Stimulated activated CD4-positive, alpha-beta T cell treated with anti-CD3 and anti-CD28 coated beads, Interleukin-4, amount 100 ng/mL, for 4 hours (primary cell): ENCODE data around the gene TLX2.

Experiments
- DNase-seq, 2 experiments: peaks; one replicate each; pipeline ENCODE4 v3.0.0-alpha.2; 2020

Gene TLX2

DNA sequence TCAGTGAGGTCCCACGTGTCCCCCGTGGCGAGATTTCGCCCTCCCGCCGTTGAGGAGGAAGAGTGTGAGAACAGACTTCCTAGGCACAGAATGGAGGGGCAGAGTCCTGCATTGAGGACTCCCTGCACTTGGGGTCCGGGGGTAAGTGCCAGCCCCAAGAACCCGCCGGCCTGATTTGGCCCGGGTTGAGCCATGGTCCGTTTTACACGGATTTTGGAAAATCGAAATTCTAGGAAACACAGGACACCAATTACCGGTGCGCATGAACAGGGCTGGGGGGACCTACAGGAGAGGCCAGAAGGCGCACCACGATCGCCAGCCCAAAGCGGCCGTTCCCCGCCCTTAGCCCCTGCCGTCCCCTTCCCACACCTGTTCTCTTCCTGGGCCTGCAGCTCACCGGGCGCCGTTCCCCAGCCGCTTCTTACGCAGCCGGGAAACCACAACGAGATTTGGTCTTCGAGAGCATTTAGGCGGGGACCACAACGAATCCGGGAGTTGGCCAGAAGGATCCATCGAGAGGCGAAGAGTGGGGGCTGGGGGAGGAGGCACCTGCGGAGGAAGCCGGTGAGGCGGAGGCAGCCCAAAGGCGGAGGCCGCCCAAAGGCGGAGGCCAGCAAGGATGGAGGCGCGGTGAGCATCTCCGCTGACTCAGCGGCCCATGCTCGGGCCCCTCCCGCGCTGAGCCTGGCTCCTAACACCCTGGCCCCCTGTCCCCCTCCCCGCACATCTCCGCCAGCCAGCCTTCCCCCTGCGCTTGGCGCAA, 464 bp upstream of the TLX2 start:
- peak; percentile 24 to 25 for DNase-seq

DNA sequence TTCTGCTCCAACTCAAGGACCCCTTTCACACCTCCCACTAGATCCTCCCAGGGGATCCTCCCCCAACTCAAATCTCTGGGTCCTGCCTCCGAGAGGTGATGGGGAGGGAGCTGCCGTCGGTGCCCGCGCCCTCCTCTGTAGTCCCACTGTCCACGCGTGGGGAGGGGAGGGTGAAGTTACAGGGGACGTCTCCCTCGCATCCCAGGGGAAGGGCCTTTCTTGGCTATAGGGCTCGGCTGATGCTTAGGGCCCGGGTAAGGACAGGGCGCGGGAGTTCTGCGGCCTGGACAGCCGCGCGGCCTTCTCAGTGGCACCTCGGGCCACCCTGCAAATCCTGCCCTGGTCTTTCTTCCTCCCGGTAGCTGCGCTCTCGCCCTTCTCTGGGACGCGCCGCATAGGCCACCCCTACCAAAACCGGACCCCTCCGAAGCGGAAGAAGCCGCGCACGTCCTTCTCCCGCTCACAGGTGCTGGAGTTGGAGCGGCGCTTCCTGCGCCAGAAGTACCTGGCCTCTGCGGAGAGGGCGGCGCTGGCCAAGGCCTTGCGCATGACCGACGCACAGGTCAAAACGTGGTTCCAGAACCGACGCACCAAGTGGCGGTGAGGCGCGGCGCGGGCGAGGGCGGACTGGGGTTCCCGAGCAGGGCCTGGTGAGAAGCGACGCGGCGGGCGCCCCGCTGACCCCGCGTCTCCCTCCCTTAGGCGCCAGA, 1.2 kb downstream of the TLX2 start:
- no peak for DNase-seq

DNA sequence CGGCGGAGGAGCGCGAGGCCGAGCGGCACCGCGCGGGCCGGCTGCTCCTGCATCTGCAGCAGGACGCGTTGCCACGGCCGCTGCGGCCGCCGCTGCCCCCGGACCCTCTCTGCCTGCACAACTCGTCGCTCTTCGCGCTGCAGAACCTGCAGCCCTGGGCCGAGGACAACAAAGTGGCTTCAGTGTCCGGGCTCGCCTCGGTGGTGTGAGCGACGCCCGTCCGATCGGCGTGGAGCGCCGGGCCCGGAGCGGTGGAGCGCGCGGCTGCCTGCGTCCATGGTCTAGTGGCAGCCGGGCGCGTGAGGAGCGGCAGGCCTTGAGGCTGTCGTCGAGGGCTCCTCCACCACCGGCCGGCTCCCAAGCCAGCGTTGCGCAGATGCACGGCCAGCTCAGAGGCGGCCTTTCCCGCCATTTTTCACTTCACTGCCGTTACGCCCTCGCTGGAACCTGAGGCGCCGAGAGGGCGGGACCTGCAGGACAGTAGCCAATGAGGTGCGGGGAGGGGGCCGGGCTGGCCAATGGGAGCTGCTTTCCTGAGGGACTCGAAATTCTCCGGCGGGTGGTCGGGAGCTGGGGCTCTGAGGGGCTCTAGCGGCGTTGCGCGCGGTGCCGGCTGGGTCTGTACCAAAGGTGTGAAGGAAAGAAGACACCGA, 1.9 kb downstream of the TLX2 start:
- peak; percentile 77 to 79 for DNase-seq

DNA sequence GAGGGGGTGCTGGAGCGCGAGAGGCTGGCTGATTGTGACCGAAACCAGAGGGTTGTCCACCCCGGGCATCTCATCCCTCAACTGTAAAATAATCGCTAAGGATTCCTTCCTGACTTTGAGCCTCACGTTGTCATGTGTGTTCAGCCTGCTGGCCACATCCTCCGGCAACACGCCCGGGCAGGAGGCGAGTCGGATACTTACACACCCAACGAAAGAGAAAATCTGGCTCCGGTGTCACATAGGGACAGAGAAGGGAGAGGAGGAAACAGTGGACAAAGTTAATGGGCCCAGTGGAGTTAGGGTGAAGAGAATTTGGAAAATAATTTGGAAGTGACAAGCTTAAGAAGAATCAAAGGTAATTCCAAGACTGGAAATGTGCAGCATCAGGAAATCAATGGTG, 2.4 kb downstream of the TLX2 start:
- DNase-seq, result no peak

DNA sequence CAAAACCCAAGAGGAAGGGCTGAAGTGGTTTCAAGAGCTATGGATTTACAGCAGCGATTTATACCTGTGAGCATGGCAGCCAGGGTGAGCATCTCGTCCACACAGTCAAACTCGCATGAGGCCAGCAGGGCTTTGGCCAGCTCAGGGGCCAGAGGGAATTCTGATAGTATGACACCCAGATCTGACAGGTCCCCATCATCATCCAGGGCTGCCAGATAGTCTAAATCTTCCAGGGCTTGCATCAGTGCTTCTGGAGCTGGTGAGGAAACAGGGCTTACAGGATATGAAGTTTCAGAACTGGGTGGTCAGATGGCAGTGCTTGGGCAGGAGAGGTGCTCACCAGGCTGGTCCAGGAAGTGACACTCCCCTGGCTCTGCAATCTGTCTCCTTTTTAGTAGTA, 8.3 kb downstream of the TLX2 start:
- no peak for DNase-seq

DNA sequence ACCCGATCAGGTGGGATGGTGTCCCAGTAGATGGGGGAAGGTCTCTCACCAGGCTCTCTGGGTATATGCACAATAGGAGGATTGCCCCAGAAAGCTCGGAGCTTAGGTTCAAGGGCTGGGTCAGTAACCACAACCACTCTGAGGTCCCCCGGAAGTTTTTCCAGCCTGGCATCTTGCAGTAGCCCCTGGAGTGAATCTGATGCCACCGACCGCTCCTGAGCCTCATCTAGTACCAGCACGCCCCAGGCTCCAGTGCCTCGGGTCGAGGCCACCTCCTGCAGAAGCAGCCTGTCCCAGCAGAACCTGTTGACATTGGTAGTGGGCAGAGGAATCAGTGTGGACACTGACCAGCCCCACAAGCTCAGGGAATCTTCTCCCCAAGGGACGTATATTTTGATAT, 9.8 kb downstream of the TLX2 start:
- DNase-seq, result no peak

DNA sequence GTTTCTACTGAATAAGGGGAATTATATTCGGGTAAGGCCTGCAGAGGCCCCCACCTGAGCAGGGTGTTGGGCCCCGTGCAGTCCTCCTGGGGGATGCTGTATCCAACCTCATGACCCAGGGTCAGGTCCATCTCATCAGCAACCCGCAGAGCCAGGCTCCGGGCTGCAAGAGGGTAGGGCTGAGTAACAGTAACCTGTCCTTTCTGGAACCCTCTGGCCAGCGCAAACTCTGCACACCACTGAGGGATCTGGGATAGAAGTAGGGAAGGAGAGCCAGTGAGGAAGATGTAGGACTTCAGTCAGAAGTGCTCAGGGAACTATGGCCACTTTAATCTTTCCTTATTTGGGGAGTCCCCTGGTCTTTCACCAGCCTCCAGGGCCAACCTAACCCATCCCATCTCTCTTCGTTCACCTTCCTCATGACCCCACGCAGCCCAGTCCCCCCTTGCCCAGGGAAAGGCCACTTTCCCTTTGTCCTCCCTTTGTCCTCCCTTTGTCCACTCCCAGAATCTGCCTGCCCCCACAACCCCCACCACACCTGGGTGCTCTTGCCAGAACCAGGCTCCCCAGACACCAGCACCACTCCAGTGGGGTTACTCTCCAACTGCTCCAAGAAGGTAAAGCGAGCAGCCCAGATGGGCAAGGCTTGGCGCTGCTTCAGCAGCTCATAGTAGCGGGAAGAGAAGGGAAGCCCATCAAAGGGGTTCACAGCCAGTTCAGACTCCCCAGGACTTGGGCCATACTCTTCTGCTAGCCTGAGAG, 10.9 kb downstream of the TLX2 start:
- DNase-seq, result no peak

DNA sequence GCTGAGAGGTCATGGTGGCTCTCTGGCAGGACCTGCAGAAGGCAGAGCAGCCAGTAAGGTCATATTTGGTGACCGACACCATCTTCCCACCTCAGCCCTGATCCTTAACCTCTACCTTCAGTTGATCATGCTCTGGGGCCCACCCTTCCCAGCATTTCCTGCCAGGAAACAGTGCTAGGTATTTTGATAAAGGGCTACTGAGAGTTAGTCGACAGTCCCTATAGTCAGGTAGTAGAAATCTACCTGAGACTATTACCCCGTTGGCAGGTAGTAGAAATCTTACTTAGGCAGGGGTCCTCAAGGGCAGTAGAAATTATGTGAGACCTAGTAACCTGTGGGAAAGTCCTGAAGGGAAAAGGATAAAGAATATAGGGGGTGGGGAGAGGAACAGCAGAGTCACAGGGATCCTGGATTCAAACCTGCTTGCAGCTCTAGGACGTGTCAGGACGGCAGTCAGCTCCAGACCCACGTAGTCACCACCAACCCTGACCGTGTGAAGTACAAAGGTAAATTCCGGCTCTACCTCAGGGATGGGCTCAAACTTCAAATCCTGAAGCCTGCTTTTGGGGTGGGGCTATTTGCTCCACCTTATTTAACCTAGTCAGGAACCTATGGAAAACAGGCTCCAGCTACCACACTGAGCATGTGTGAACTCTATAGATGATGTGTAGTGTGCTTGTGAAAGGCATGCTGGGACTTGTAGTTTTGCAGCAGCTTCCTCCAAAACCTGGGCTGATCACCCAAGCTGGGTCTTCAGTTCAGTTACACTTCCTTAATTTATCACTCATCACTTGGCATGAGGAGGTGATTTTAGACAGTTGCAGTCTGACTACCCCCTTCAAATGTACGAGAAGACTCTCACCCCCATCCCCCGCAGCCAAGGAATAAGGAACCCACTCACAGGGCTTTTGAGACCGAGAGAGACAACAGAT, 11.7 kb downstream of the TLX2 start, which contains the start of gene DQX1:
TSS of gene DQX1 (minus strand) at position 515 of the 932 bp plus-strand sequence. CDS start at position 13, 502 bp downstream.
- DNase-seq, result no peak

DNA sequence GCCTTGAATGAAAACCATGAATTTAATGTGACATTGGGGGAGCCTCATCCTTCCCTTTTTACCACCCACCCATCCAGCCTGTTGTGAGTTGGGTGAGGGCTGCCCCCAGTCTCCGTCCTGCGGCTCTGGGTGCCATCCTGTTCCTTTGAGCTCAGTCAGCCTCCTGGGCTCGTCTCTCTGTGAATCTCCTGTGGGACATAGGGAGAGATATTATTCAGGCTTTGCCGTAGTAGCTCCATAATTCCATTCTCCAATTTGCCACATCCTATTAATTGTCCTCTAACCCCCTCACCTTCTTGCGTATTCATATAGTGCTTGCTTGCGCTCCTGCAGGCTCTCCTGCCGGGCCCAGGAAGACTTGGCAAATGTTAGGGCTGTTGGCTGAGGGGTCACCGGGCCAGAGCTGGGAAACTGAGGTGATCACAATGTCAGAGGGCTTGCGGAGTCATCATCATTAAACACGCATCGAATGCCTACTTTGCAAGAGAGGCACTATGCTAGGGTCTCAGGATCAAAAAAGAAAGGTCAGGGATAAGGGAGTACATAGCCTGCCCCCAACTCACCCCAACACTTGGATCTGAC, 12.5 kb downstream of the TLX2 start:
- DNase-seq, result no peak

DNA sequence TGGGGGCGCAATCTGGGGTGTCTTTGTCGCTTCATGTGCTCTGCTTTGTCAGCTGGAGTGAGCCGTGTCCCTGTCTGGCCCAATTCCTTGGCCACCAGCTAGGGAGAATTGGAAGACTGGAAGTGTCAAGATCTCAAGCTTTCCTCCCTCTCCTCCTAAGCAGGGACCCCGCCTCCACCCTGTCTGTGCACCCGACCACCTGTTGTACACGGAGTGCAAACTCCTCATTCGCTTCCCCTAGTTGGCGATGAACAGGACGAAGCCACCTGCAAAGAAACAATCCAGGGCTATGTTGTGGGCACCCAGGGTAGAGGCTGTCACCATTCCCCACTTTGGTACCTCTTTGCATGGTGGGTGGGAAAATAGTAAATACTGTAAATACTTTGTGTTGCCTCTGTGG, 13.5 kb downstream of the TLX2 start:
- DNase-seq, result no peak

DNA sequence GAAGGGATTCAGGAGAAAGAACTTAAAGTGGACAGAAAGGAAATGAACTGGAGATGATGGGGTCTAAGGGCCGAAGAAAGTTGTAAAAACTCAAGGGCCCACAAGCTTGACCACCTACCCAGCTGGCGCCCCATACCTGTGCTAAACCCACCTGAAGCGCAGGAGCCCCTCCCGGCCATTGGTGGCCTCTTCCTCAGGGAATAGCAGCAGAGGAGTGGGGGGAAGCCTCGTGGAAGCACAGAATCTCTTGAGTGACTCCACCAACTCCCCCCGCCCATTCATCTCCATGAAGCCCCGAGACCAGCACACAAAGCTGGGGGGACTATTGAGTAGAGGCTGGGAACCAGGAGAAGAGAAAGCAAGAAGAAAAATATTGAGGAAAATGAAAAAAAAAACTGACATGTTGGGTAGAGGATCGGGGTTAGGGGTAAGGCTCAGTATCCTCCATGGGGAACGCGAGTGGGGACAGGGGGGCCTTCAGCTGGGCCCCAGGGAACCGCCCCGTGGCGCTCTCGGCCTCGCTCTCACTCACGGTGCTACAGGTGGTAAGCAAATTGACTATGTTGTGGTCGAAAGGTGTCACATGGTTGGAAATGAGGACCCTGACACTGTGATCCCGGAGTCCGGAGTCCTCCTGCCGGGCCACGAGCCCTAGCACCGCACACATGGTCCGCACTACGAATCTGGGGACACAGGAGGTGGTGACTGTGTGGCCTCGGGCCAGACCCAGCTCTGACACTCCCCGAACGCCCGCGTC, 14.5 kb downstream of the TLX2 start:
- DNase-seq, result peak in 1 of 2 experiments; percentile 23

DNA sequence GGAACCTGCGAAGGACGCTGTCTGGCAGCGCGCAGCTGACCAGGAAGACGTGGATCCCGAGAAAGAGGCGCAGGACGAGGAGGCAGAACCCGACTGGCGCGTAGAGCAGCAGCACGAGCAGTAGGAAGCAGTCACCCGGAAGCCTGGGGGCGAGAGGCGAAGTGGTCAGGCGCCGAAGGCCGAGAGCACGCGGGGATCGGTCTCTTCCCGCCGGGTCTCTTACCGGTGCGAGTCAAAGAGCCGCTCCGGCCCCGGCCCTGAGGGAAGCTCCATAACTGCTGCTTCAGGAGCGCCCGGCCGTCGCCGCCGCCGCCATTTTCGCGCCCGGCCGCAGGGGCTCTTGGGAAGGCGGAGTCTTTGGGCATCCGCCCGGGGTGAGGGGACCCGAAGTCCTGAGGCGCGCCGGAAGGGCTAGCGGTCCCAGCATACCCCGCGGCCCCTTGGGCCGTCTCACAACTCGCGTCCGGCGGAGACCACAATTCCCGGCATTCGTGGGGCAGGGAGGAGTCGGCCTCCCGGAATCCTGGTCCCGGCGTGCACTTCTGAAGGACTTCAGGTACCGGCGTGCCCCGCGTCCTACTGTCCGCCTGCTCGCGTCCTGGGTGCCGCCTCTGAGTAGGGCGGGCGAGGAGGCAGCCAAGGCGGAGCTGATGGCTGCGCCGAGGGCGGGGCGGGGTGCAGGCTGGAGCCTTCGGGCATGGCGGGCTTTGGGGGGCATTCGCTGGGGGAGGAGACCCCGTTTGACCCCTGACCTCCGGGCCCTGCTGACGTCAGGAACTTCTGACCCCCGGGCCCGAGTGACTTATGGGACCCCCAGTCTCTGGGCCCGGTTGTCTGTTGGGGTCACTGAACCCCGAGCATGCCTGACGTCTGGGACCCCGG, 15.3 kb downstream of the TLX2 start, which contains the start of the genes AUP1 and HTRA2:
TSS of gene AUP1 (minus strand) at position 350 of the 882 bp plus-strand sequence. CDS start at position 273, 77 bp downstream.
TSS of gene HTRA2 (plus strand) at position 577 of the 882 bp plus-strand sequence. CDS start at position 651, 74 bp downstream.
- peak; percentile 84 to 87 for DNase-seq

DNA sequence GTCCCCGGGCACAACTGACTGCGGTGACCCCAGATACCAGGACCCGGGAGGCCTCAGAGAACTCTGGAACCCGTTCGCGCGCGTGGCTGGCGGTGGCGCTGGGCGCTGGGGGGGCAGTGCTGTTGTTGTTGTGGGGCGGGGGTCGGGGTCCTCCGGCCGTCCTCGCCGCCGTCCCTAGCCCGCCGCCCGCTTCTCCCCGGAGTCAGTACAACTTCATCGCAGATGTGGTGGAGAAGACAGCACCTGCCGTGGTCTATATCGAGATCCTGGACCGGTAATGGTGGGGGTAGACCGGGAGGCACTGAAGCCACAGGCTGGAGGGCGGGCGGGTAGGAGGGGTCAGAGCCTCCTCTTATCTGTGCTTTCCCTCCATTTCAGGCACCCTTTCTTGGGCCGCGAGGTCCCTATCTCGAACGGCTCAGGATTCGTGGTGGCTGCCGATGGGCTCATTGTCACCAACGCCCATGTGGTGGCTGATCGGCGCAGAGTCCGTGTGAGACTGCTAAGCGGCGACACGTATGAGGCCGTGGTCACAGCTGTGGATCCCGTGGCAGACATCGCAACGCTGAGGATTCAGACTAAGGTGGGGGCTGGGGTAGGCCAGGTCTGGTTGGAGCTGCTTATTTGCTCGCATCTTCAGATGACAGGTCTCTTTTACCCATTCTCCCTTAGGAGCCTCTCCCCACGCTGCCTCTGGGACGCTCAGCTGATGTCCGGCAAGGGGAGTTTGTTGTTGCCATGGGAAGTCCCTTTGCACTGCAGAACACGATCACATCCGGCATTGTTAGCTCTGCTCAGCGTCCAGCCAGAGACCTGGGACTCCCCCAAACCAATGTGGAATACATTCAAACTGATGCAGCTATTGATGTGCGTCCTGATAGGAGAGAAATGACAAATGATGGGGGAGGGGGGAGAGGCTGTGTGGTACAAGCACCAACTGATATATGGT, 16.3 kb downstream of the TLX2 start:
- peak; percentile 27 to 42 for DNase-seq

DNA sequence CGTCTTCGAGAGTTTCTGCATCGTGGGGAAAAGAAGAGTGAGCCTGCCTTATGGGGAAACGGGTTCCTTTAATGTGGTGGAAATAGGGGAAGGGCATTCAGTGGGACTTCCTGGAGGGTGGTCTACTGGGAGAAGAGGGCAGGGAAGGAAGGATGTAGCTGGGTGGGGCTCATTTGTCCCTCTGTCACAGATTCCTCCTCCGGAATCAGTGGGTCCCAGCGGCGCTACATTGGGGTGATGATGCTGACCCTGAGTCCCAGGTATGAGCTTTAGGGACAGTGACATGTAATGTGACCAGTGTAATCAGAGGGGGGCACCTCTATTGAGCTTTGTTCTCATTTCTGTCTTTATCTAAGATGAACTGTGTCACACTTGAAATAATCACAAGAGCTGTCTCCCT, 17.4 kb downstream of the TLX2 start:
- DNase-seq, result no peak

DNA sequence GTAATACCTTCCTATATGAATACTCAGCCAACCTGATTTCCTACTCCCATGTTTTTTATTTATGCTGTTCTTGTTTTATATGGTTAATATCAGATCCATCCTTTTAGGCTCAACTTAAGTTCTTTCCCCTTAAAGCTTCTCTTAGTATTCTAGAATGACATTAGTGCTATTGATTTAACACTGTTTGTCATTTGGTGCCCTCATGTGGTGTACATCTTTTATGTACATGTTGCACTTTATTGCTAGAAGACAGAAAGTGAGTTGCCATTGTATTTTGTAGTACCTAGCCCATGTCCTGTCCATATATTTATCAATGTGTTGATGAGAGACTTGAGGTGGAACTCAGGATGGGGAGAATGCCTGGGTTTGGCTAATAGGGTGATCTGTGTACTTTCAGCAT, 18.0 kb downstream of the TLX2 start:
- no peak for DNase-seq

DNA sequence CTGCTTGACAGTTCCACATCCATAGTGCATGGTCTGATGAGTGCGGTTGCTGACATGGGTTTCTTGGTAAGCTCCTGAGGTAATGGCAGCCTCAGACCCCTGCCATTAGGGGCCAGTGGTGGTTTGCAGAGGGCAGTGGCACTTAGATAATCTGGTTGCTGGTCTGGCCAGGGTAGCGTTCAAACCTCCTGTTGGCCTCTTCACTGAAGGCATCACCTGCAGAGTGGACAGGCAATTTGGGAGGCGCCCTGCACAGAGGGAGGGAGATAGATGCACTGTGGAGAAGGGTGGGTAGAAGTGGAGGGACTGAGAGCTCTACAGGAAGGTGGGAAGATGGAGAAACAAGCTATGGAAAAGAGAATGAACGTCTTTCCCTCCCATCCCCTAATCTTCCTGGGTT, 19.2 kb downstream of the TLX2 start:
- no peak for DNase-seq

DNA sequence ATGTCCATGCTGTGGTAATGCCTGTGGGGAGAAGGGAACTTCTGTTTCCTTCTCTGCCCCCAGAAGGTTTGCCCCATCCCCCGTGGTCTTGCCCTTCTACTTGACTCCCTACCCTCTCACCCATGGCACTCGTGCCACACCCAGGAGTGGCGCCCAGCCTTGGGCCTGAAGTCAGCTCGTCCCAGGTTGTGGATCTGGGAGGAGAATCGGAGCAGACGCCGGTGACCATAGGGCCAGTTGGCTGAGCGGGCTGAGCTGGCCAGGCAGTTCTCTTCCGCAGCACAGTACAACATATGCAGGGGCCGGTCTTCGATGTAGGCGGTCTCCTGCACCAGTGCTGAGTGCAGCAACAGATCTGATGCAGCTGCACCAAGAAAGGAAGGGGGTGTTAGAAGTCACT, 20.2 kb downstream of the TLX2 start:
- no peak for DNase-seq

DNA sequence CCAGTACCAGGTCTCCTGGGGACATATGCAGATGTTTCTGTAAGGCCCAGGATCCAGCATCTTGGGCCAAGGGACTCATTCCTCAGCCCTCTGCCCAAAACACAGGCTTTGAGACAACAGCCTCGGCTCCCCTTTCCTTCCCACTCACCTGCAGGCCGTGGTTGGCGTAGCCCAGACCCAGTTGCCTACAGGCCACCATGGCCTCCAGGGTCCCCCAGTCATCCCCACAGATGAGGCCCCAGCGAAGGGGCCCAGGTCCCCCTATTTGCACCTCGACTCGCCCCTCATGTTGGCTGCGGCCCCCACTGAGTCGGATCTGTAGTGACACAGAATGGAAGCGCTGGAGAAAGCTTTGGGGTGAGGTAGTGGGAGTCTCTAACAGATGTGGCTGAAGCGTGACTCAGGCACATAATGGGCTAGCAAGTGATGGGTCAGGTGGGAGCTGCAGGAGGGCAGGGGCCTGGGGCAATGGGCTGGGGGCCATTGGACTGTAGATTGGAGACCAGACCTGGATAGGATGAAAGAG, 21.3 kb downstream of the TLX2 start:
- DNase-seq, result no peak
